GM13976 (cell line): Measurements from ENCODE around the gene KRT72.

Source experiments
- DNase-seq: peaks from one replicate; pipeline ENCODE4 v3.0.0; 2012; ENCODE audit warnings: low spot score
- in situ Hi-C: fragments of 300-500 bp; cut with MboI; formaldehyde crosslinking; loops from one replicate; pipeline ENCODE4 v1.12.0; 2022; ENCODE audit warnings: low sequenced_read_pairs, mixed read lengths, inconsistent platforms; ENCODE audit not compliant: unreplicated experiment
- TF ChIP-seq, protein P1 (sequence below): IDR thresholded peaks from 2 replicates; pipeline ENCODE4 v1.5.1; 2012; ENCODE audit warnings: borderline replicate concordance, mild to moderate bottlenecking; ENCODE audit not compliant: insufficient read depth; ENCODE audit errors: extremely low read depth, missing control alignments, control extremely low read depth

KRT72 gene

DNA sequence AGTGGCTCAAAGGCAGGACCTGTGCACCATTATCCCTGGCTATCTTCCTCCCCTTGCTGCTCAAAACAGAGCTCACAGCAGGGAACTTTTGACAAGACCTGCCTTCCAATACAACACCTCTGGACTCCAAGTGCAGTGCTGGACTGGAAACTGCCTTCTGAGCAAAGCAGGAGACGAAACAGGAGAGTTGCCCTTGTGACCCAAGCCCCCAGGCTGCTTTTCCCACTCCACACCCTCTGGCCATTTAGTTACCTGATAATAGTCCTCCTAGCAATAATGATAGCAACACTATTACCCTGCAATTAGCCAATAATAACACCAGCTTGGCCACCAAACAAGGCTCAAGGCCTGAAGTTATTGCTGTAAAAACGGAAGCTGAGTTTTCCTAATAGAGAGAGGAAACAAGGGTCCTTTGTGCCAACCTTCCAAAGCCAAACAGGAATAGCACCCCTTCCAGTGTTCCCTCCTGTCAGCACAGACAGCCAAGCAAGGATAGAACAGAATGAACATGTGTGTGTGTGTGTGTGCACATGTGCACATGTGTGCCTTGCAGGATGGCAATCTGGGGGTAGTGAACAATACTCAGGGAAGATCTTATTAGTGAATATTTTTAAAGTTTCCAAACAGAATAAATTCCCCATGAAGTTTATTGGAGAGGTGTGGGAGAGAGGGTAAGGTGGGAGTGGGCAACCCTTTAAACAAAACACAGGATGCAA lies 26.3 kb upstream of the KRT72 start:
- DNase-seq = no peak
- TF ChIP-seq, protein P1, sequence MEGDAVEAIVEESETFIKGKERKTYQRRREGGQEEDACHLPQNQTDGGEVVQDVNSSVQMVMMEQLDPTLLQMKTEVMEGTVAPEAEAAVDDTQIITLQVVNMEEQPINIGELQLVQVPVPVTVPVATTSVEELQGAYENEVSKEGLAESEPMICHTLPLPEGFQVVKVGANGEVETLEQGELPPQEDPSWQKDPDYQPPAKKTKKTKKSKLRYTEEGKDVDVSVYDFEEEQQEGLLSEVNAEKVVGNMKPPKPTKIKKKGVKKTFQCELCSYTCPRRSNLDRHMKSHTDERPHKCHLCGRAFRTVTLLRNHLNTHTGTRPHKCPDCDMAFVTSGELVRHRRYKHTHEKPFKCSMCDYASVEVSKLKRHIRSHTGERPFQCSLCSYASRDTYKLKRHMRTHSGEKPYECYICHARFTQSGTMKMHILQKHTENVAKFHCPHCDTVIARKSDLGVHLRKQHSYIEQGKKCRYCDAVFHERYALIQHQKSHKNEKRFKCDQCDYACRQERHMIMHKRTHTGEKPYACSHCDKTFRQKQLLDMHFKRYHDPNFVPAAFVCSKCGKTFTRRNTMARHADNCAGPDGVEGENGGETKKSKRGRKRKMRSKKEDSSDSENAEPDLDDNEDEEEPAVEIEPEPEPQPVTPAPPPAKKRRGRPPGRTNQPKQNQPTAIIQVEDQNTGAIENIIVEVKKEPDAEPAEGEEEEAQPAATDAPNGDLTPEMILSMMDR = no peak
- in situ Hi-C loops = no loop called here

DNA sequence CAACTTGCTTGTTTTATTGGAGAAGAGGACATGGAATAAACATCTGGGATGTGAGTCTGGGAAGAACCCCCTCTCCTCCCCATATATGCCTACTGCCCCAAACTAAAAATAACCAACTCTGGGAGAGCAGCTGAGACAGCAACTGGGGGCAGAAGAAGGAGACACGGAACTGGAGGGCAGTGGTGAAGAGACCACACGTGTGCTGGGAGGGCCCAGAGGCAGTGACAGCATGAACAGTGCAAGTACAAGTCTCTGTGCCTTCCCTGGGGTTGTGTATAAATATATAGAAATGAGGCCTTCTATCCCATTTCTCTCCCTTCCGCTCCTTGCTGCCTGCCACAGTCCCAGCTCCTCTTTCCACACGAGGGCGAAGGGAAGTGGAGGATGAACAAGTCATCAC lies 21.1 kb upstream of the KRT72 start:
- in situ Hi-C loops = no loop called here
- TF ChIP-seq, protein P1 = no peak
- DNase-seq = no peak

DNA sequence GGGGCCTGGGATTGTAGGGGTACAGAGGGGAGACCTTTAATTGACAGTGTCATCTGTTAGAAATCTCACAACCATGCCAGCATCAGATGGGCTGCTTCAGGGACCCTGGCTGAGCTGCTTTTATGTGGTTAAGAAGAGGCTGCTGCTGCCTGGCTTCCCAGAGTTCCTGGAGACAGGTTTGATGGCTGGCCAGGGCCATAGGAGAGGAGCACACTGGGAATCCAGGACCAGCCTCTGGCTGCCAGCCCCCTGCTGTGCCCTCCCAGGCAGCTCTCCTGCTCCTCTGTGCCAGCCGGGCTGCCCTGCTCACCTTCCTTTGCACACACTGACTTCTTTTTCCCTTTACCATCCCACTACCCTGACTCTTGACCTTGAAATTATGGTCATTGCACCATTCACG lies 17.6 kb upstream of the KRT72 start:
- no peak for DNase-seq
- TF ChIP-seq, protein P1 = no peak
- in situ Hi-C loops = no loop called here

DNA sequence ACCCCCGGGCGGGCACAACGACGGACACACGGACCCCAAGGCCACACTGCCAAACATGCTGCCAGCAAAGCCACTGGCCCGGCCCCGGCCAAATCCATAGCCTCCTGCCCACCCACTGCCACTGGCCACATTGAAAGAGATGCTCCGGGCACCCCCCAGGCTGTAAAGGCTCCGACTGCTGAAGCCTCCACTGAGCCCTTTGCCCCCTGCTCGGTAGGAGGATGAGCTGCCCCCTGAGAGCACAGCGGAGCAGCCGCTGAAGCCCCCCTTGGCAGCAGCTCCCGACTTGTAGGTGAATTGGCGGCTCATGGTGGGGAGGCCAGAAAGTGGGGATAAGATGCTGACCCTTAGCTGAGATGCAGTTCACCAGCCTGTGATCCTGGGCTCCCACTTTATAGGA lies 17.0 kb upstream of the KRT72 start, which contains the start of gene KRT73:
TSS of gene KRT73 (minus strand) at position 344 of the 400 bp plus-strand sequence. CDS start at position 309, 35 bp downstream.
- in situ Hi-C loops = no loop called here
- no peak for DNase-seq
- TF ChIP-seq, protein P1 = no peak

DNA sequence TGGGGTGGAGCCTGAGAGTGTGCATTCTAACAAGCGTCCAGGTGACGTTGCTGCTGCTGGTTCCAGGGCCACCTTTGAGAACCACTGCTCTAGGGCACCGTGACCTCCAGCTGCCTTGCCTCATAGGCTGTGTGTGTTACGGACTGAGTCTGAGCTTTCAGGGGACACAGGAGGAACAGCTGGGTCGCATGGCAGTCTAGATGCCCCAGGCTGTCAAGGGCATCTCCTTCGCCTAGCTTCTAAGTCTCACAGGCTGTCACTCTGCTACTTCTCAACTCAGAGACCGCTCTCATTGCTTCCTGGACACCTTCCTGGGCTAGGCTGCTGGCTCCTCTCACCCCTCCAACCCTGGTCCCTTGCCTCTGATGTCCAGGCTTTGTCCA lies 16.1 kb upstream of the KRT72 start:
- TF ChIP-seq, protein P1 = no peak
- in situ Hi-C loops = no loop called here

DNA sequence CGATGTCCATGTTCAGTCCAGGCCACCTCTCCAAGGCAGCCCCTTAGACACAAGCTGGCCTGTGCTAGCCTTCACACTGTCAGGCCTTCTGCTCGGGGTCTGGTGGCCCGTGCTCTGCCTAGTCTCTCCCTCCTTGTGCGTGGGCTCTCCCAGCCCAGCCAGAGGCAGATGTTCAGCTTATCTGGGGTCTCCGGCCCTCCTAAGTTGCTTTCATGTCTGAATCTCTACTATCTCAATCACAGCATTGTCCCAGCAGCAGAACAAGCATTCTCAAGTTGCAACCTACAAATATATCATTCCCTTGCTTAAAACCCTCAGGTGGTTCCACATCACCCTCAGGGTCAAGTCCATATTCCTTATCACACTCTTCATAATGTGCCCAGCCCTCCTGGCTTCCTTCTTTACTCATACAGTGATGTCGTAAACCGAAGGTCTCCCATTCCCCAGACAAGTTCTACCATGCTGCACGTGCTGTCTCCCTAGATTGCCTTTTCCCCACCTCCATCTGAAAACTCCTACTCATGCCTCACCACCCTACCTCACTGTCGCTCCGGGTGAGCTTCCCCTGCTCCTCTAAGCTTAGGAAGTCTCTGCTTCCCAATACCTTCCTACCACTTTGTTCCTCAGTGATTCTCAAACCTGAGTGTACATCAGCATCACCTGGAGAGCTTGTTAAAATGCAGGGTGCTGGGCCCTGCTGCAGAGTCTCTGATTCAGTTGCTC lies 15.6 kb upstream of the KRT72 start:
- no peak for DNase-seq

More for the DNA sequence above, 16.1 kb upstream of the KRT72 start:
- DNase-seq = no peak

More for the DNA sequence above, 15.6 kb upstream of the KRT72 start:
- in situ Hi-C loops = no loop called here
- TF ChIP-seq, protein P1 = no peak
